ENCODE data around the gene KRT83. TPM values are rescaled to one million over a fixed set of nuclear protein-coding genes. Genes with fewer than 3 reads are reported as not detected.

The KRT83 gene
- total and polyA plus RNA-seq, 9 donors: not detected

DNA sequence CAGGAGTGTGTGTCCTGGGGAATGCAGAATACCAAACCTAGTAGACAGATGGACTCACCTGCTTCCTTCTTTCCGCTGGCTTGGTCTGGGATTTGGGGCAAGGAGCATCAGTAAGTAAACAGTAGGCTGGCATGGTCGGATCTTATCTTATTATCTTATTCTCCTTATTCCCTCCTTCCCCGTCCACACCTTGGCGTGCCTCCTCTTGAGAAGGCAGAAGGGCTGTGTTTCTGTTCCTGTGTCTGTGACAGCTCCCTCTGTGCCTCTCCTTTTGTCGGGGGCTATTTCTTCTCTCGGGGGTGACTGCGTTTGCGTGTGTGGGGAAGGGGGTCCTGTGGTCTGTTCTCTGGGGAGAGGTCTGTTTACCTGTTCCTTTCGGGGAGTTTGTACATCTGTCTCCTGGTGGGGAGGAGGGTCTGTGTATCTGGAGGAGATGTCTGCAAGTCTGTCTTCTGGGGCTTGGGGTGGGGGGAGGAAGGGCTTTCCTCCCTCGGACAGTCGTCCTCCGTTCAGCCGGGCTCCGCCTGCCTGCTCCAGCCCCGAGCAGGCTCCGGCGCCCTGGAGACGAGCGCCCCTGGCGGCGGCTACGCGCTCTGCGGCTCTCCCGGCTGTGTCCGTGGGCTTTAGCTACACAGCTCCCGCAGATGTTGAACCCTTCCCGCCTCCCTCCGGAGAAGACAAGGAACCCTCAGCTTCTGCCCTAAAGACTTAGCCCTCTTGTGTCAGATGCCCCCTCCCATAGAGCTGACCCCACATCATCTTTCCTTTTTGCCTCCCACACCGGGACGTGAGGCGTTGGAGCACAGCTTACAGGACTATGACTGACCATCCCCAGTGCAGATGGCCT, 42.4 kb downstream of the KRT83 start:
- Histone ChIP-seq H3K36me3 (ENCODE audit: control insufficient read depth, insufficient read depth, low read length) (no peaks in the 10 kb centered on the region), H3K4me3 (ENCODE audit: low read length) (no peak overlapping the region), H3K27me3 (ENCODE audit: control insufficient read depth, insufficient read depth, low read length) (peaks cover 39% of the 10 kb centered on the region), H3K9me3 (replicated peaks; ENCODE audit: control insufficient read depth, low read depth, low read length) (no peaks in the 10 kb centered on the region), H3K4me1 (ENCODE audit: control insufficient read depth, insufficient read depth, low read length) (peaks cover 29% of the 10 kb centered on the region), H3K27ac (ENCODE audit: low read length) (no peak overlapping the region)
- 4% methylated on average over 21 of the region's 32 CpGs for WGBS (ENCODE audit: insufficient coverage)
- peak; percentile 70 for DNase-seq

DNA sequence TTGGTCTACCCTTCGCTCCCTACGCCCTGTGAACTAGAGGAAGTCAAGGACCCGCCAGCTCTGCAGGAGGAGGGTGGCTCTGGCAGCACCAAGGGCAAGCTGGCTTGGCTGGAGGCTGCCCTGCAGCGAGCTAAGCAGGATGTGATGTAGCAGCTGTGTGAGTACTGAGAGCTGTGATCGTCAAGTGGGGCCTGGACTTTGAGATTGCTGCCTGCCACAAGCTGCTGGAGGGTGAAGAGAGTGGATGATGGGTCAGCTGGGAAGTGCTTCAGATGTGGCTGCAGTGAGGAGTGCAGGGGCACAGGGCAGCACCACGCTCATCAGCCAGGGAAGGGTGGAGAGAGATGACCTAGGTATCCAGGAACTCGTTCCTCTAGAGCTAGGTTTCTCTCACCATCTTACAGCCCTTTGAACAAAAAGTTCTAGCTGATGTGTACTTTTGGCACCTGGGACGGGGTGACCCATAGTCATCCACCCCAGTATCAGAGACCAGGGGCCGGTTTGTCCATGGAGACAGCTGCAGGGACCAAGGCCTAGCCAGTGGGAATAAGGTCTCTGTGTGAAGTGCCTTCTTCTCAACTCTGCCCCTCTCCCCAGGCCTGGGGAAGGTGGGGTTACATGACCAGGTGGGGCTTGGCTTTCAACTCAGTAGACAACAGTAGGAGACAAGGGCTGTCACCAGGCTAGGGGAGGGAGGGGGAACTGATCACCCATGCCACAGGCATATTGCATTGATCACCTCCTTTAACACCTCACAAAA, 43.5 kb downstream of the KRT83 start:
- Histone ChIP-seq H3K36me3 (ENCODE audit: control insufficient read depth, insufficient read depth, low read length) (no peaks in the 10 kb centered on the region), H3K9me3 (replicated peaks; ENCODE audit: control insufficient read depth, low read depth, low read length) (no peaks in the 10 kb centered on the region), H3K27me3 (ENCODE audit: control insufficient read depth, insufficient read depth, low read length) (peaks cover 38% of the 10 kb centered on the region), H3K27ac (ENCODE audit: low read length) (no peak overlapping the region), H3K4me1 (ENCODE audit: control insufficient read depth, insufficient read depth, low read length) (peaks cover 29% of the 10 kb centered on the region), H3K4me3 (ENCODE audit: low read length) (no peak overlapping the region)
- WGBS (ENCODE audit: insufficient coverage): 73% methylated on average over 6 of the region's 9 CpGs
- no peak for DNase-seq

DNA sequence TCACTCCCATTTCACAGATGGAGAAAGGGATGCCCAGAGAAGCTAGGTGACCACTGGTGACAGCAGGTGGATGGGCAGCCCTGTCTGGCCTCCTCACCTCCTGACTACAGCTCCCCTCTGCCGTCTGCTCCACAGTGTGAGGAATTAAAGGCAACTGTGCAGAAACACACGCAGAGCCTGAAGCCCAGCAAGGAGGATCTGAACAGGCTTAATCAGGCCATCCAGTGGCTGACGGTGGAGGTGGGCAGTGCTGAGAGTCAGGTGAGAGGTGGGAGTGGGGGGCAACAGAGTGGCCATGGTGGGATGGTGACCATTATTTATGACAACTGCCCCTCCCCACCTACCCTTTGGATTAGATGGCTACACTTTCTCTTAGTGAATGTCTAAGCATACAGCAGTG, 45.5 kb downstream of the KRT83 start:
- Histone ChIP-seq H3K27ac (ENCODE audit: low read length) (no peak overlapping the region), H3K27me3 (ENCODE audit: control insufficient read depth, insufficient read depth, low read length) (peaks cover 39% of the 10 kb centered on the region)

DNA sequence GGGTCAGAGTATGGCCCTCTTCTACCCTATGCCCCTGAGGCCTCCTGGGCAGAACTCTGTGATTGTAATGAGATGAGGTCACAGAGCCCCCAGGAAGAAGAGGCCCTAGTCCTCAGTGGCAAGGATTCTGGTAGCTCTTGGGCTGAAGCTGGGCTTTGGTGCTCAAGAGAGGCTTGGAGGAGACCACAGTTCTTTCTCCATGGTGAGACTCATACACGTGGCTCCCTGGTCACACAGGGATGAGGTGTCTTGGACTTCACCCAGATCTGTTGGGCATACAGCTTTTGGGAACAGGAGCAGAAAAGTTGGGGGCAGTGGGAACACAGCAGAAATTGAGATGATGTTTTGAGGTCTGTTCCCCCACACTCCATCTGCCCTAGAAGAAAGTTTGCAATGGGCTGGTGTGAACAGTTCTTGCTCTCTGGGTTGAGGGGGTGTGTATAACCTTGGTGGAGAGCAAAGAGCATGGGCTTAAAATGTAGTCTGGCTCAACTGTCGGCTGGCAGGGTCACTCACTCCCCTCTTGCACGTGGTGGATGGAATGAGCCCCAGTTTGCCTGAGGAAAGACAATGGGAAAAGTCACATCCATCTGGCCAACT, 46.6 kb downstream of the KRT83 start, which contains the start of gene KRT86:
KRT86 (plus strand) TSS at position 125 of the 600 bp plus-strand sequence. CDS start 27,272 bp downstream, outside the sequence.
- no peaks in the 10 kb centered on the region for H3K36me3 ChIP-seq (ENCODE audit: control insufficient read depth, insufficient read depth, low read length)
- no peak for DNase-seq
- peaks cover 12% of the 10 kb centered on the region for H3K4me1 ChIP-seq (ENCODE audit: control insufficient read depth, insufficient read depth, low read length)
- H3K4me3 ChIP-seq (ENCODE audit: low read length): no peak within 1 kb of the TSS
- no peak within 1 kb of the TSS for H3K27ac ChIP-seq (ENCODE audit: low read length)
- 34% methylated on average over 3 of the region's 3 CpGs for whole genome bisulfite sequencing (ENCODE audit: insufficient coverage)
- peaks cover 43% of the 10 kb centered on the region for H3K27me3 ChIP-seq (ENCODE audit: control insufficient read depth, insufficient read depth, low read length)
- no peaks in the 10 kb centered on the region for H3K9me3 ChIP-seq (replicated peaks; ENCODE audit: control insufficient read depth, low read depth, low read length)

More for the DNA sequence above, 45.5 kb downstream of the KRT83 start:
- Histone ChIP-seq H3K4me3 (ENCODE audit: low read length) (no peak overlapping the region), H3K9me3 (replicated peaks; ENCODE audit: control insufficient read depth, low read depth, low read length) (no peaks in the 10 kb centered on the region), H3K36me3 (ENCODE audit: control insufficient read depth, insufficient read depth, low read length) (no peaks in the 10 kb centered on the region), H3K4me1 (ENCODE audit: control insufficient read depth, insufficient read depth, low read length) (peaks cover 21% of the 10 kb centered on the region)
- DNase-seq: no peak
- 57% methylated on average over 2 of the region's 3 CpGs for WGBS (ENCODE audit: insufficient coverage)

DNA sequence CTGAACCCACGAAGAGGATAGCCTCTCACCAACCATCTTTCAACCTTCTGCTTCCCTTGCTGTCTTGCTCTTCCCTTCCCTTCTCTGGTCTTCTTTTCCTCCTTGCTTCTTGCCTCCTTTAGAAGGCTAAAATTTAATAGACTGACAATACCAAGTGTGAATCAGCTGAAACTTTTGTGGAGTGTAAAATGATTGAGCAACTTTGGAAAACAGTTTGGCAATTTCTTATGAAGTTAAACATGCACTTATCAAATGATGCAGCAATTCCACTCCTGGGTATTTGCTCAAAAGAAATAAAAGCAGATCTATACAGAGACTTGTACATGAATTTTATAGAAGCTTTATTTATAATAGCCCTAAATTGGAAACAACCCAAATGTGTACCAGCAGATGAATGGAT, 50.0 kb downstream of the KRT83 start:
- no CpG with 5 or more reads among the region's 1 CpG for WGBS (ENCODE audit: insufficient coverage)
- no peaks in the 10 kb centered on the region for H3K9me3 ChIP-seq (replicated peaks; ENCODE audit: control insufficient read depth, low read depth, low read length)
- no peaks in the 10 kb centered on the region for H3K4me1 ChIP-seq (ENCODE audit: control insufficient read depth, insufficient read depth, low read length)
- peaks cover 24% of the 10 kb centered on the region for H3K27me3 ChIP-seq (ENCODE audit: control insufficient read depth, insufficient read depth, low read length)
- H3K36me3 ChIP-seq (ENCODE audit: control insufficient read depth, insufficient read depth, low read length): no peaks in the 10 kb centered on the region
- H3K4me3 ChIP-seq (ENCODE audit: low read length): no peak overlapping the region
- no peak for DNase-seq
- no peak overlapping the region for H3K27ac ChIP-seq (ENCODE audit: low read length)

DNA sequence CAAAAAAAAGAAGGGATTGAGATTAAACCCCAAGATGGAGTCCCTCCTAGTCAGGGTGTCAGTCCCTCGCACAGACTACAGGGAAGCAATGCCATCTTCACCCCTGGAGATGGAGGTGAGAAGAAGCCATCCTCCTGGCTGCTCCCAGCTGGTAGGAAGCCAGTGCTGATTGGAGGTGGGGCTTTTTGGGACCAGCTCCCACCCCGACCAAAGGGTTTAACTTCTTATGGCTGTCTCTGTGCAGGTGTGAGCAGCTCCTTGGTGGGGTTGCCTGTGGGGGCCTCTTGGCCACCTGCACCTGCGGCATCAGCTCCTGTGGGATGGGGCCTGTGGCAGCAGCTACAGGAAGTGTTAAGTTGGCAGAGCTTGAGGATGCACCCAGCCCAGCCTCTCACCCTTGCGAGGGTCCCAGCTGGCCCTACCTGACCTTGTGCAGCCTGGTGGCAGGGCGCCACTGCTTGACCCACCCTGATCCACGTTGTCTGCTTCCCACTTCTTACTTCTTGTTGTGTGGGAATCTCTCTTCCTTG, 50.6 kb downstream of the KRT83 start:
- Histone ChIP-seq H3K9me3 (replicated peaks; ENCODE audit: control insufficient read depth, low read depth, low read length) (no peaks in the 10 kb centered on the region), H3K4me1 (ENCODE audit: control insufficient read depth, insufficient read depth, low read length) (no peaks in the 10 kb centered on the region), H3K36me3 (ENCODE audit: control insufficient read depth, insufficient read depth, low read length) (no peaks in the 10 kb centered on the region), H3K27me3 (ENCODE audit: control insufficient read depth, insufficient read depth, low read length) (peaks cover 22% of the 10 kb centered on the region), H3K4me3 (ENCODE audit: low read length) (no peak overlapping the region), H3K27ac (ENCODE audit: low read length) (no peak overlapping the region)
- no peak for DNase-seq
- WGBS (ENCODE audit: insufficient coverage): 68% methylated on average over 2 of the region's 6 CpGs

DNA sequence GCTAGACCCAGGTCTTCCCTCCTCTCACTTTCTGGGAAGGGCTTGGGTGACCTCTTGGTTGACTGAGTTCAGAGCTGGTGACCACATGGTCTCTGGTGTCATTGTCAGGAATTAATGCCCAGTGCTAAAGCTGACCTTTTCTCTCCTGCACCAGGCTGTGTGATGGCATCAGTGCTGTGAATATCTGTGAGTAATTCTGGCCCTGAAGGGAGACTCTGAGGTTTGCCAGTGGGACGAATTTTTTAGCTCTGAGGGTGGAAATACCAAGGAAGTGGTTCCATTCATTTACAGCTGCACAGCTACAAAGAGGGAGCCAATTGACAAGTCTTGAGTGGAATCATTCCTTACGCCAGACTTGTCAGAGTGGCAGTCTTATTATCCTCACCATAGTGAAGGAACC, 53.0 kb downstream of the KRT83 start:
- peaks cover 17% of the 10 kb centered on the region for H3K27me3 ChIP-seq (ENCODE audit: control insufficient read depth, insufficient read depth, low read length)
- H3K9me3 ChIP-seq (replicated peaks; ENCODE audit: control insufficient read depth, low read depth, low read length): no peaks in the 10 kb centered on the region
- WGBS (ENCODE audit: insufficient coverage): 50% methylated on average over 1 of the region's 2 CpGs
- peaks cover 11% of the 10 kb centered on the region for H3K4me1 ChIP-seq (ENCODE audit: control insufficient read depth, insufficient read depth, low read length)
- H3K36me3 ChIP-seq (ENCODE audit: control insufficient read depth, insufficient read depth, low read length): no peaks in the 10 kb centered on the region
- no peak overlapping the region for H3K4me3 ChIP-seq (ENCODE audit: low read length)
- no peak for DNase-seq
- no peak overlapping the region for H3K27ac ChIP-seq (ENCODE audit: low read length)

DNA sequence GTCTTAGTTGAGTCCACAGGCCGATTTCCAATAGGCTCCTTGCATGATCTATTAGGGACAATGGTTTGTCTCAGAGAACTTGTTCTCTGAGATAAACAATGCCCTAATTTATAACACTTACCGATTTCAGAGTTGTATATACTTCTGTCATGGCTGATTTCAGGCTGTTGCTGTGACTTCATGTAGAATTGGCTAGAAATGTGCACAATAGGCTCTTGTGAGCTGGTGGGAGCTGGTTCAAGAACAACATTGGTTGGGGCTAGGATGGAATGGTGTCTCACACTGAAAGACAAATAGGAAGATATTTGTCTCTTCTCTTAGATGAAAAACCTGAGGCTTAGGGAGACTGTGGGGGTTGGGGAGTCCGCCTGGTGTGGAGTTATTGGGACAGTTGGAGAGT, 53.5 kb downstream of the KRT83 start:
- Histone ChIP-seq H3K27ac (ENCODE audit: low read length) (no peak overlapping the region), H3K27me3 (ENCODE audit: control insufficient read depth, insufficient read depth, low read length) (peaks cover 19% of the 10 kb centered on the region), H3K4me3 (ENCODE audit: low read length) (no peak overlapping the region), H3K36me3 (ENCODE audit: control insufficient read depth, insufficient read depth, low read length) (no peaks in the 10 kb centered on the region), H3K4me1 (ENCODE audit: control insufficient read depth, insufficient read depth, low read length) (peaks cover 11% of the 10 kb centered on the region), H3K9me3 (replicated peaks; ENCODE audit: control insufficient read depth, low read depth, low read length) (no peaks in the 10 kb centered on the region)
- 80% methylated on average over 1 of the region's 3 CpGs for WGBS (ENCODE audit: insufficient coverage)
- DNase-seq: no peak

DNA sequence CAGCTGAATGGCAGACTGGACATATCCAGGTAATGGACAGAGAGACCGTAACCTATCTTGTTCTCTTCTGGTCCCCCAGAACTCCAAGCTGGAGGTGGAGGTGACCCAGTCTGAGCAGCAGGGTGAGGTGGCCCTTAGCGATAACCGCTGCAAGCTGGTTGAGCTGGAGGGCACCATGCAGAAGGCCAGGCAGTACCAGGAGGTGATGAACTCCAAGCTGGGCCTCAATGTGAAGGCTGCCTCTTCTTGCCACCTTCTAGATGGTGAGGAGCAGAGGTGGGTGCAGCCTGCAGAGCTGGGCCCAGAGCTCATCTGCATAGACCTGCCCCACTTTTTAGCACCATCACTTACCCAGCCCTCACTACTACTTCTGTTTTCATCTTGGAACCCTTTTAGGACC, 53.9 kb downstream of the KRT83 start:
- H3K27ac ChIP-seq (ENCODE audit: low read length): no peak overlapping the region
- WGBS (ENCODE audit: insufficient coverage): 75% methylated on average over 3 of the region's 3 CpGs
- no peaks in the 10 kb centered on the region for H3K9me3 ChIP-seq (replicated peaks; ENCODE audit: control insufficient read depth, low read depth, low read length)
- H3K36me3 ChIP-seq (ENCODE audit: control insufficient read depth, insufficient read depth, low read length): no peaks in the 10 kb centered on the region
- DNase-seq: no peak
- H3K4me3 ChIP-seq (ENCODE audit: low read length): no peak overlapping the region
- H3K27me3 ChIP-seq (ENCODE audit: control insufficient read depth, insufficient read depth, low read length): peaks cover 23% of the 10 kb centered on the region
- H3K4me1 ChIP-seq (ENCODE audit: control insufficient read depth, insufficient read depth, low read length): peaks cover 11% of the 10 kb centered on the region

DNA sequence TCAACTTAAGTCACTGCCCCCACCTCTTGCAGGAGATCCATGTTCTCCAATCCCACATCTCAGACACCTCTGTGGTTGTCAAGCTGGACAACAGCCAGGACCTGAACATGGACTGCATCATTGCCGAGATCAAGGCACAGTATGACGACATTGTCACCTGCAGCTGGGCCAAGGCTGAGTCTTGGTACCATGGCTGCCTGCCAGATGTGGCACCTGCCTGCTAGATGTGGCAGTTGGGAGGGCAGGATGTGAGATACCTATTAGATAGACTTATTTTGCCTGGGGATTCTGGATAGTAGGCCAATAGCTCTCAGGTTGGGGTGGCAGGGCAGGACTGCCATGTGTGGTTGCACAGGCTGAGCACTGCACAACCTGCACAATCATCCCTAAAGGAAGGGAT, 54.7 kb downstream of the KRT83 start:
- no peak for DNase-seq
- H3K27me3 ChIP-seq (ENCODE audit: control insufficient read depth, insufficient read depth, low read length): peaks cover 27% of the 10 kb centered on the region
- no peak overlapping the region for H3K4me3 ChIP-seq (ENCODE audit: low read length)
- H3K27ac ChIP-seq (ENCODE audit: low read length): no peak overlapping the region
- 86% methylated on average over 2 of the region's 2 CpGs for WGBS (ENCODE audit: insufficient coverage)
- no peaks in the 10 kb centered on the region for H3K36me3 ChIP-seq (ENCODE audit: control insufficient read depth, insufficient read depth, low read length)
- H3K9me3 ChIP-seq (replicated peaks; ENCODE audit: control insufficient read depth, low read depth, low read length): no peaks in the 10 kb centered on the region
- peaks cover 11% of the 10 kb centered on the region for H3K4me1 ChIP-seq (ENCODE audit: control insufficient read depth, insufficient read depth, low read length)
